ENCODE measurements around the gene HIVEP3. TPM values are rescaled to one million over a fixed set of nuclear protein-coding genes. Genes with fewer than 3 reads are reported as not detected.
A peak's percentile ranks its signal among the peaks of the same experiment; 100 is the strongest.

The HIVEP3 gene
- total RNA-seq, 3 donors from 2014 or later: 107 to 117 (median 114) TPM

GRCh38 chr1:41650028-41650880 lies 268.5 kb downstream of the HIVEP3 start:
- H3K27me3 Mint-ChIP-seq (ENCODE audit: low read depth): no peaks in the 10 kb centered on the region
- ATAC-seq: peak; percentile 54 to 63
- no peaks in the 10 kb centered on the region for H3K9me3 Mint-ChIP-seq
- H3K36me3 Mint-ChIP-seq (ENCODE audit: insufficient read depth): peaks cover 48% of the 10 kb centered on the region
- H3K4me3 Mint-ChIP-seq: peak overlapping the region; percentile 36
- H3K4me1 Mint-ChIP-seq (ENCODE audit: low read depth): peaks cover 53% of the 10 kb centered on the region
- DNase-seq: peak; percentile 36

DNA sequence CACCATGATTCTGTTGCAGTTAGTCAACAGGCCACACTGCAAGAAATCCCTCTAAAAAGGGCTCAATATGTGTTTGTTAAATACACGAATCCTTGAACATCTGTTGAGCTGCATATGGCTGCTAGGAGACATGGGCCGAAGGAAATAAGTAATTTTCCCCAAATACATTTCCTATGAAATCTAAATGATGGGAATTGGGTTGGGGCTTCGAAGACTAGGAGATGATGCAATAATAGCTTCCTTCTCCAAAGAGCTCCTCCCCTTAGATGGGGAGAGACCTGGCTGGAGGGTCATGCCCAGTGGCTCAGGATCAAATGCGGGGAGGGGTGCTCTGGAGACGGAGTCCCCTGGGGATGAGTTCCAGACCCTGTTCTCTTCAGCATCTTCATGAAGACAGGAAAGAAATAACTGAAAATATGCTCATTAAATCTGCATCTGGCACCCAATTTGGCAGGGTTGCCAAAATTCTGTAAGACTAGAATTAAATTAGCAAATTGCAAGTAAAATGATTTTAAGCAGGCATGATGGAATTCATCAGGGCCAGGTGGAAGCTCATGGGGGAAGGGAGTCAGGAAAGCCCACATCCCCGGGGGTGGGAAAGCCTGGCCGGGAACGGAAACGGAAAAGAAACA lies 269.2 kb downstream of the HIVEP3 start:
- no peak for DNase-seq
- H3K4me3 Mint-ChIP-seq: peak overlapping the region; percentile 29
- H3K36me3 Mint-ChIP-seq (ENCODE audit: insufficient read depth): peaks cover 48% of the 10 kb centered on the region
- H3K4me1 Mint-ChIP-seq (ENCODE audit: low read depth): peaks cover 49% of the 10 kb centered on the region
- H3K9me3 Mint-ChIP-seq: no peaks in the 10 kb centered on the region
- no peaks in the 10 kb centered on the region for H3K27me3 Mint-ChIP-seq (ENCODE audit: low read depth)
- no peak for ATAC-seq

- Mint-ChIP-seq H3K4me1 (ENCODE audit: low read depth) (peaks cover 46% of the 10 kb centered on the region), H3K4me3 (no peak overlapping the region), H3K36me3 (ENCODE audit: insufficient read depth) (peaks cover 46% of the 10 kb centered on the region), H3K9me3 (no peaks in the 10 kb centered on the region), H3K27me3 (ENCODE audit: low read depth) (no peaks in the 10 kb centered on the region)
- ATAC-seq (no peak), DNase-seq (no peak)
Observed at GRCh38 chr1:41648844-41649243, 269.9 kb downstream of the HIVEP3 start.

GRCh38 chr1:41648230-41648629 lies 270.5 kb downstream of the HIVEP3 start:
- H3K9me3 Mint-ChIP-seq: no peaks in the 10 kb centered on the region
- DNase-seq: no peak

DNA sequence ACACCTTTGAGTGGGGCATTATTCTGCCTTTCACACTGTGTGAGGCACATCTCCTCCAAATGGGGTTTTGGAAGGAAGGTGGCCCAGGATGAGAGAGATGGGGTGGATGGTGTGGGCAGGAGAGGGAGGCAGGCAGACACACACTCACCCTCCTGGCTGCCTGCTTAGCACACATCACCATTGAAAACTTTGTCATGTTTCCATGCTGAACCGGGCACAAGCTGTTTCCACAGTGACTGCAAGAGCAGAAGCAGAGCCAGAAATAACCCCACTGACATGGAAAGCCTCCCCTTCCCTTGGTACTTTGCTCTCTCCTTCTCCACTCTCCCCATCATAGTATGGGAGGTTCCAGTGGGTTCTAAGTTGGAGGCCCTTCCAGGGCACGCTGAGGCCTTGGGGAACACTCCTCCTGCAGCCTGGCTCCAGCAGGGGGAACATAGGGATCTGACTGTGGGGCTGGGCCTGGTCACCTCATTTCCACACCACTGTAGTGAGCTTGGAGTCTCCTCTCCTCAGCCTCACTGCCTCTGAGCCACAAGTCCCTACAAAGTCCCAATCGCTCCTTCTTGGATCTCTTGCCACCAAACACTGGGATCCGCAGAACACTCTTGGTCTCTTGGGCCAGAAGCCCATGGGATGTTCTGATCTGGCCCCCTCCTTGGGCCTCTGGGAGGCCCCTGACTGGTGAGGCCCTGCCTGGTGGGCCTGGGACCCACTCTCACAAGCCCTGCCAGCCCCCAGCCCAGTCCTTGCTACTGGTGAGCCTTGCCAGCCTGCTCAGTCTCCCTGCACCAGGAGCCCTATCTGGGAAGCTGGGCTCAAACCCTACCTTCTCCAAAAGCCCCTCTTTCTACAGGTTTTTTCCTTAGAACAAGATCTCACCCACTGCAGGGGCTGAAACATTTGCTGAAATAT lies 271.2 kb downstream of the HIVEP3 start:
- Mint-ChIP-seq H3K9me3 (no peaks in the 10 kb centered on the region), H3K36me3 (ENCODE audit: insufficient read depth) (peaks cover 41% of the 10 kb centered on the region), H3K4me3 (peak overlapping the region; percentile 7), H3K27me3 (ENCODE audit: low read depth) (no peaks in the 10 kb centered on the region), H3K4me1 (ENCODE audit: low read depth) (peaks cover 37% of the 10 kb centered on the region)
- no peak for DNase-seq
- no peak for ATAC-seq

More at GRCh38 chr1:41648230-41648629, 270.5 kb downstream of the HIVEP3 start:
- no peaks in the 10 kb centered on the region for H3K27me3 Mint-ChIP-seq (ENCODE audit: low read depth)
- peaks cover 42% of the 10 kb centered on the region for H3K36me3 Mint-ChIP-seq (ENCODE audit: insufficient read depth)
- no peak overlapping the region for H3K4me3 Mint-ChIP-seq
- ATAC-seq: no peak
- H3K4me1 Mint-ChIP-seq (ENCODE audit: low read depth): peaks cover 40% of the 10 kb centered on the region

DNA sequence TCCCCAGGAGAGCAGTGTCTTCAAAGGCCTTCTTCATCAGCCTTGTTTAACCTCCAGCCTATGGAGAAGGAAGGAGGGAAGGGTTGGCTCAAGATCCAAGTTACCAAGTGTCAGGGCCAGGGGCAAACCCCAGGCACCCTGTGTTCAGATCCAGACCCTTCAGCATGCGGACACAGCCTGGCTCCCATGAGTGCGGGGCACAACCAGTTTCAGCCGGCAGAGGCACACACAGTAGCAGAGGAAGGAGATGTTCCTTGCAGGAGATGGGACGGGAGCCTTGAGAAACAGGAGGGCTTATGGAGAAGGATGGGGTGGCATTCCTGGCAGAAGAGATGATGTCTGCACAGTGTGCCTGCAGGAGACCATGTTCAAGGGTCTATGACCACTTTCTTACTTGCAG lies 272.5 kb downstream of the HIVEP3 start:
- Mint-ChIP-seq H3K4me1 (ENCODE audit: low read depth) (peaks cover 33% of the 10 kb centered on the region), H3K27me3 (ENCODE audit: low read depth) (no peaks in the 10 kb centered on the region), H3K4me3 (peak overlapping the region; percentile 29), H3K9me3 (no peaks in the 10 kb centered on the region), H3K36me3 (ENCODE audit: insufficient read depth) (peaks cover 40% of the 10 kb centered on the region)
- no peak for DNase-seq
- no peak for ATAC-seq

GRCh38 chr1:41645062-41645461 lies 273.7 kb downstream of the HIVEP3 start:
- no peaks in the 10 kb centered on the region for H3K9me3 Mint-ChIP-seq
- no peaks in the 10 kb centered on the region for H3K27me3 Mint-ChIP-seq (ENCODE audit: low read depth)
- ATAC-seq (no peak), DNase-seq (no peak)
- peaks cover 22% of the 10 kb centered on the region for H3K4me1 Mint-ChIP-seq (ENCODE audit: low read depth)
- H3K4me3 Mint-ChIP-seq: no peak overlapping the region
- peaks cover 35% of the 10 kb centered on the region for H3K36me3 Mint-ChIP-seq (ENCODE audit: insufficient read depth)

DNA sequence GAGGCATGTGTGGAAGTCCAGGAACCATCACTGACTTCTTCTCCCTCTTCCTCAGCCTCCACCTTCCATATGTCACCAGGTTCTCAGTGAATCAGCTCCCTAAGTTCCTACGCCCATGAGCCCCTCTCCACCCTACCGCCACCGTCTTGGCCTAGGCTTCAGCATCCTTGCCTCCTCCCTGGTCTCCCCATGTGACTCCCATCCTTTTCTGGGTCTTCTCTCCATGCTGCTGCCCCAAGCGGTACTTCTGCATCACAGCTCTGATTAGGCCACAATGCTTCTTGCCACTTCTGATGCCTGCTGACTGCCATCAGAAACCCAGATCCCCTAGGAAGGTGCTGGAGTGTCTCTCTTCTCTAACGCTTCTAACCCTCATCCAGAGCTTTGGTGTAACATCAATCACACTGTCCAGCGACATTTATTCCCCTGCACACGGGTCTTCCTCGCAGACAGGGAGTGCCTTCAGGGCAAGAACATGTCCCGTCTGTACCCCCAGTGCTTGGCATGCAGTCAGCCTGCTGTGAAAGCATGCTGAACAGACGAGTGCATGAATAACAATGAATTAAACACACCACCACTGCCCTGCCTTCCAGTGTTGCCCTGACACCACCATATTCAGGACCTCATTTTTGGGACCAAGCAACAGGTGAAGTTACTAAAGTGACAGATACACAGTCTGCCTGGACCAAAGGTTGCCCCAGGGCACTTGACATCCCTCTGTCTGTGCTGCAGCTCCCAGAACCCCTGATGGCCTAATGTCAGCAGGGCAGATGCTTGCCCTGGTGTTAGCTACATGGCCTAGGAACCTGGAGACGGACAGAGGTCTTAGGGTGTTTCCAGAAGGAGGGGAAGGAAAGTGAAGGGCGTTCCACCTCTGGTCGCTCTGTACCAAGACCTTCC lies 275.6 kb downstream of the HIVEP3 start:
- Mint-ChIP-seq H3K27me3 (ENCODE audit: low read depth) (no peaks in the 10 kb centered on the region), H3K4me1 (ENCODE audit: low read depth) (peaks cover 31% of the 10 kb centered on the region), H3K9me3 (no peaks in the 10 kb centered on the region), H3K36me3 (ENCODE audit: insufficient read depth) (peaks cover 29% of the 10 kb centered on the region), H3K4me3 (no peak overlapping the region)
- no peak for DNase-seq
- no peak for ATAC-seq

DNA sequence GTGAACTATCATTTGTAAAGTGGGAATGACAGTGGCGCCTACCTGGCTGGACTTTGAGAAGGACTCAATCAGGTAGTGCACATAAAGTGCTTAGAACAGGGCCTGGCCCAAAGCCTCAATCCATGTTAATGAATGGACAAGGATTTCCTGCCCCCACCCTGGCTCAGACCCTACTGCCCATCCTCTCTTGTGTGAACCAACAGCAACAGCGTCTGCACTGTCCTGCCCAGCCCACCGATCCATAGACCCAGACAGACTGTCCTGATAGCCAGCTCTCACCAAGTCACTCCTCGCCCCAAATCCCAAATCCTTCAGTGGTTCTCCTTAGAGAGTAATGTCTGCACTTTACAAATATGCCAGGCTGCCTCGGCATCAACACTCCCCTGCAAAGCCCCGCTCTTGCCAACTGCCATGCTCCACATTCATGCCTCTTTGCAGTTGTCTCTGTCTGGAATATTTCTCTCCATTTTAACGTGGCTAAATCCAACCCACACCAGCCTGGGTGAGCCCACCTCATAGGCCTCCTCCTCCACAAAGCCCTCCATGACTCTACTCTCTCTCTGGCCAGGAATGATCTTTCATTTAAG lies 276.7 kb downstream of the HIVEP3 start:
- Mint-ChIP-seq H3K9me3 (no peaks in the 10 kb centered on the region), H3K4me1 (ENCODE audit: low read depth) (peaks cover 33% of the 10 kb centered on the region), H3K27me3 (ENCODE audit: low read depth) (no peaks in the 10 kb centered on the region), H3K4me3 (no peak overlapping the region), H3K36me3 (ENCODE audit: insufficient read depth) (peaks cover 28% of the 10 kb centered on the region)
- DNase-seq (no peak), ATAC-seq (no peak)

GRCh38 chr1:41641475-41641814 lies 277.3 kb downstream of the HIVEP3 start:
- ATAC-seq (peak in 1 of 2 donors; percentile 15), DNase-seq (no peak)
- H3K36me3 Mint-ChIP-seq (ENCODE audit: insufficient read depth): peaks cover 26% of the 10 kb centered on the region
- peak overlapping the region; percentile 27 for H3K4me3 Mint-ChIP-seq
- H3K27me3 Mint-ChIP-seq (ENCODE audit: low read depth): no peaks in the 10 kb centered on the region
- H3K9me3 Mint-ChIP-seq: no peaks in the 10 kb centered on the region
- peaks cover 36% of the 10 kb centered on the region for H3K4me1 Mint-ChIP-seq (ENCODE audit: low read depth)

GRCh38 chr1:41640756-41641474 lies 277.8 kb downstream of the HIVEP3 start:
- peaks cover 23% of the 10 kb centered on the region for H3K36me3 Mint-ChIP-seq (ENCODE audit: insufficient read depth)
- no peaks in the 10 kb centered on the region for H3K27me3 Mint-ChIP-seq (ENCODE audit: low read depth)
- H3K9me3 Mint-ChIP-seq: no peaks in the 10 kb centered on the region
- ATAC-seq (no peak), DNase-seq (no peak)
- H3K4me1 Mint-ChIP-seq (ENCODE audit: low read depth): peaks cover 38% of the 10 kb centered on the region
- H3K4me3 Mint-ChIP-seq: peak overlapping the region; percentile 27

GRCh38 chr1:41640141-41640751 lies 278.5 kb downstream of the HIVEP3 start:
- Mint-ChIP-seq H3K4me1 (ENCODE audit: low read depth) (peaks cover 40% of the 10 kb centered on the region), H3K4me3 (peak overlapping the region; percentile 67), H3K9me3 (no peaks in the 10 kb centered on the region), H3K36me3 (ENCODE audit: insufficient read depth) (peaks cover 27% of the 10 kb centered on the region), H3K27me3 (ENCODE audit: low read depth) (no peaks in the 10 kb centered on the region)
- ATAC-seq (no peak), DNase-seq (no peak)

Data from activated T-cell treated with anti-CD3 and anti-CD28 coated beads, Interleukin-2, amount 50 U/mL, for 4 hours (primary cell).